CD4-positive, alpha-beta memory T cell (primary cell): ENCODE data around the gene KCNQ1OT1. TPM values are rescaled to one million over a fixed set of nuclear protein-coding genes. Genes with fewer than 3 reads are reported as not detected.

Source experiments
- CTCF ChIA-PET: fragments of 350-600 bp; sonication (Branson Sonifier 250); formaldehyde crosslinking; loops from one replicate; lab custom pipeline; 2021; ENCODE audit warnings: inconsistent platforms; ENCODE audit not compliant: partially characterized antibody; lab: Charles Lee
- POLR2A ChIA-PET: fragments of 350-600 bp; sonication (Branson Sonifier 250); formaldehyde crosslinking; loops from one replicate; lab custom pipeline; 2021; ENCODE audit not compliant: partially characterized antibody; lab: Charles Lee
- DNase-seq, 5 donors: peaks; one replicate each; pipeline versions ENCODE4 v3.0.0 to v3.0.0-alpha.2; 2020 to 2022; ENCODE audit warnings: mixed read lengths in 1 of 5
- H3K27ac ChIP-seq: one replicate; pipeline ENCODE4 v1.7.0; 2013; ENCODE audit warnings: low read depth, low read length
- H3K27me3 ChIP-seq: 2 replicates; pipeline ENCODE4 v1.7.0; 2013; ENCODE audit warnings: mild to moderate bottlenecking, low read length, moderate library complexity; ENCODE audit not compliant: insufficient read depth
- H3K36me3 ChIP-seq: 2 replicates; pipeline ENCODE4 v1.7.0; 2013; ENCODE audit warnings: mild to moderate bottlenecking, low read length, moderate library complexity; ENCODE audit not compliant: insufficient read depth
- H3K4me1 ChIP-seq: 2 replicates; pipeline ENCODE4 v1.7.0; 2013; ENCODE audit warnings: mild to moderate bottlenecking, low read length, moderate library complexity; ENCODE audit not compliant: insufficient read depth
- H3K4me3 ChIP-seq, 2 donors: one replicate each; pipeline ENCODE4 v1.7.0; 2013; ENCODE audit warnings: low read length in 2 of 2, mild to moderate bottlenecking in 1 of 2
- H3K9me3 ChIP-seq, 2 donors: one replicate each; pipeline ENCODE4 v1.7.0; 2013; ENCODE audit warnings: low read length in 2 of 2, control low read depth in 1 of 2; ENCODE audit not compliant: control insufficient read depth in 1 of 2
- H3K27ac Mint-ChIP-seq, 7 donors: one replicate each; pipeline ENCODE4 v1.8.0; 2020 to 2021; ENCODE audit warnings: mixed read lengths in 7 of 7, mild to moderate bottlenecking in 6 of 7, inconsistent platforms in 3 of 7, moderate library complexity in 3 of 7
- H3K27me3 Mint-ChIP-seq, 2 donors: one replicate each; pipeline ENCODE4 v1.8.0; 2020 to 2021; ENCODE audit warnings: mixed read lengths in 2 of 2
- H3K36me3 Mint-ChIP-seq, 2 donors: one replicate each; pipeline ENCODE4 v1.8.0; 2020 to 2021; ENCODE audit warnings: mixed read lengths in 2 of 2, inconsistent platforms in 1 of 2, mild to moderate bottlenecking in 1 of 2
- H3K4me1 Mint-ChIP-seq, 4 donors: one replicate each; pipeline ENCODE4 v1.8.0; 2020 to 2021; ENCODE audit warnings: mixed read lengths in 4 of 4, mild to moderate bottlenecking in 1 of 4
- H3K4me3 Mint-ChIP-seq, 8 donors: one replicate each; pipeline ENCODE4 v1.8.0; 2020 to 2021; ENCODE audit warnings: mixed read lengths in 8 of 8, mild to moderate bottlenecking in 7 of 8, moderate library complexity in 6 of 8, inconsistent platforms in 3 of 8
- H3K9me3 Mint-ChIP-seq, 8 donors: one replicate each; pipeline ENCODE4 v1.8.0; 2020 to 2021; ENCODE audit warnings: mixed read lengths in 8 of 8, mild to moderate bottlenecking in 5 of 8, inconsistent platforms in 3 of 8, moderate library complexity in 1 of 8
- intact Hi-C: fragments of 100-400 bp; cut with micrococcal nuclease; formaldehyde crosslinking; loops from one replicate; pipeline ENCODE4 v1.15.1; 2023
- polyA plus RNA-seq, 2 donors: library from polyadenylated mRNA; unstranded; fragments of 300-500 nt; fragmentation: Illumina TruSeq; gene quantifications; one replicate each; pipeline ENCODE4 v1.2.3, GENCODE V29; 2021
- total RNA-seq, 2 experiments: library from RNA; stranded (reverse); gene quantifications; one replicate each; pipeline ENCODE4 v1.2.3, GENCODE V29; 2021

The KCNQ1OT1 gene
- total and polyA plus RNA-seq, 4 experiments from 2014 or later: 0.03 to 0.38 (median 0.23) TPM

GRCh38 chr11:2579315-2580060, 120.3 kb downstream of the KCNQ1OT1 start:
- no peaks in the 10 kb centered on the region for H3K9me3 ChIP-seq
- DNase-seq: no peak
- Mint-ChIP-seq H3K4me3 (no peak overlapping the region), H3K4me1 (no peaks in the 10 kb centered on the region), H3K9me3 (no peaks in the 10 kb centered on the region), H3K27me3 (no peaks in the 10 kb centered on the region), H3K36me3 (peaks cover 0 to 2% of the 10 kb centered on the region in 2 donors), H3K27ac (peak overlapping the region in 1 of 7 donors; percentile 15)
- H3K36me3 ChIP-seq: no peaks in the 10 kb centered on the region
- CTCF ChIA-PET: no interaction called here
- intact Hi-C loops: no loop called here
- no peak overlapping the region for H3K4me3 ChIP-seq
- H3K4me1 ChIP-seq: no peaks in the 10 kb centered on the region
- POLR2A ChIA-PET: no interaction called here
- no peaks in the 10 kb centered on the region for H3K27me3 ChIP-seq
- no peak overlapping the region for H3K27ac ChIP-seq

- no peaks in the 10 kb centered on the region for H3K4me1 Mint-ChIP-seq
- H3K4me3 ChIP-seq: no peak overlapping the region
- H3K4me1 ChIP-seq: no peaks in the 10 kb centered on the region
- H3K9me3 Mint-ChIP-seq: no peaks in the 10 kb centered on the region
- peak overlapping the region in 1 of 7 donors; percentile 15 for H3K27ac Mint-ChIP-seq
- intact Hi-C loops: no loop called here
- ChIA-PET POLR2A (no interaction called here), CTCF (no interaction called here)
- H3K27me3 ChIP-seq: no peaks in the 10 kb centered on the region
- H3K27ac ChIP-seq: no peak overlapping the region
- no peaks in the 10 kb centered on the region for H3K27me3 Mint-ChIP-seq
- peaks cover 0 to 2% of the 10 kb centered on the region in 2 donors for H3K36me3 Mint-ChIP-seq
- DNase-seq: no peak
- H3K4me3 Mint-ChIP-seq: no peak overlapping the region
- H3K9me3 ChIP-seq: no peaks in the 10 kb centered on the region
- no peaks in the 10 kb centered on the region for H3K36me3 ChIP-seq
These were observed 120.9 kb downstream of the KCNQ1OT1 start for GRCh38 chr11:2578929-2579270.

DNA sequence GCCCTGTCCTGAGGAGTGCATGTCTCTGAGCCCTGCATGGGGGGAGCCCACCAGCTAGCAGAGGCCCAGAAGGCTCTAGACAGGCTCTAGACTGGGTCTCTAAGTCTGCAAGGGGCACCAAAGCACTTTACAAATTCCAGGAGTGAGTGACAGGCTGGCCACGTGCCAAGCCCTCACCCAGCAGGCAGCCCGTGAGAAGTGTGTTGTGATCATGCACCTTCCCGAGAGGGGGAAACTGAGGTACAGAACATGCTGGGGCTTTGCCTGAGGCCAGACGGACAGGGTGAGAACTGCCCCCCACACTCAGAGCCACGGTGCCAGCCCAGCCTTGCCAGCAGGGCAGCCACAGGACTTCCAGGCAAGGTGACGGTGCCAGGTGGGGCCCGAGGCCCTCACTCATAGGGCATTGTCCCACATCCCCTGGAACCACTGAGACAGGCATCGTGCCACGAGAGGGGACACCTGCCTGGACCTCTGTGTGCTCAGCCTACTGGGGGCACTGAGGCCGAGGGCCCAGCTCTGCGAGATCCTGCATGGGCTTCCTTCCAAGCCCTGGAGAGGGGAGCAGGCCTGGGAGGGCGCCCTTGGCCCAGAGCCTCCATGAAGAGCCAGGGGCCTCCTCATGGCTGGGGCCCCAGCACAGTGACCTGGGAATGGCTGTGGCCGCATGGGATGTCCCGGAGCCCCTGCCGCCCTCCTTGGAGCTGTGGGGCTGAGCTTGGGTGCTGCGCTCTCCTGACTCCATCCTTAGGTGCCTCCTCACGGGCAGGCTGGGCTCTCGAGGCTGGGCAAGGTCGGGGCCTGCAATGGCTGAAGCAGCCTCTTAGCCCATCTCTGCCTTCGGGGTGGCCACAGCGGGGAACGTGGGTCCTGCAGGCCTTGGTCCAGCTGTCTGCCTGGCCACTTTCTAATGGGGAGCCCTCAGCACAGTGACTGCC, 121.5 kb downstream of the KCNQ1OT1 start:
- Mint-ChIP-seq H3K27me3 (no peaks in the 10 kb centered on the region), H3K4me3 (no peak overlapping the region), H3K4me1 (no peaks in the 10 kb centered on the region), H3K27ac (peak overlapping the region in 2 of 7 donors; percentile 42 to 75), H3K36me3 (peaks cover 0 to 2% of the 10 kb centered on the region in 2 donors), H3K9me3 (no peaks in the 10 kb centered on the region)
- Histone ChIP-seq H3K4me3 (no peak overlapping the region), H3K27me3 (no peaks in the 10 kb centered on the region), H3K9me3 (no peaks in the 10 kb centered on the region), H3K4me1 (no peaks in the 10 kb centered on the region), H3K36me3 (no peaks in the 10 kb centered on the region), H3K27ac (no peak overlapping the region)
- intact Hi-C loops: no loop called here
- CTCF ChIA-PET: no interaction called here
- peak in 1 of 5 donors; percentile 25 for DNase-seq
- POLR2A ChIA-PET: no interaction called here

DNA sequence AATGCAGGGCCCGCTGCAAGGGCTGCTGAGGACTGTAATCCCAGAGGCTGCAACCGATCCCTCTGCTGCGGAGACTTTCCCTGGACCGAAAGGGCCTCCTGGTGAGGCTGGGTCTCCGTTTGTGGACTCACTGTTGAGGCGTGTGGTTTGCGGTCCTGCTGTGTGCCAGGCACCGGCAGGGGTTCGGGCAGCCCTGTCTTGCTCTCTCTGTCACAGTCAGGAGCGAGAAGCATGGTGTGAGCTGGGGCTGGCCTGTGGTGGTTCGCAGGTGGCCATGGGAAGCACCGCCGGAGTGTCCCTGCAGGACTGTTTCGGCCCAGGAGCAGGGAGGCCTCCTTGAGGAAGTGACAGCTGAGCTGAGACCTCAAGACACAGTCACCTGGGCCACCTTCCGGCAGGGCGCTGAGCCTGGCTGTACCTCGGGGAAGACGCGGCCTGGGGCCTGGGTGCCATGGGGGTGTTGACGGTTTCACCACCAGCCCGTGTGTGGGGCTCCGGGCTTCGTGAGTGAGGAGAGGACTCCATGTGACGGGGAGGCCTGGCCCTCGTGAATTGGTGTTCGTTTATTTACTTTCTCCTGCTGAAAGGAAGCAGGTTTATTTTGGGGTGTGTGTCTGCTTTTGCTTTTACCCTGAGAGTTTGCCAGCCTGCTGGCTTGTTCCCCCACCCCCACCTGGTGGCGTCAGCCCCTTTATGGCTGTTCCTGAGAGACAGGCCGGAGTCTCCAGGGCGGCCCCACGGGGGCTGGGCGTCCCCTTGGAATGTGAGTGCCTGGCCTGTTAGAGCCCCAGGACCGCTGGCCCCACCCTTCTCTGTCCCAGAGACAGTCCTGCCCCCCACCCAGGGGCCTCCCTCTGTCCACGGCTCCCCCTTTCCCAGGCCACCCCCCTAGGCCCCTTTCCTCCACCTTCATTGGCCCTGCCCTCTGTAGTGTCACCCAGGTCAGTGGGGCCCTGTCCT, 122.5 kb downstream of the KCNQ1OT1 start:
- Mint-ChIP-seq H3K4me3 (no peak overlapping the region), H3K9me3 (no peaks in the 10 kb centered on the region), H3K36me3 (peaks cover 0 to 4% of the 10 kb centered on the region in 2 donors), H3K4me1 (no peaks in the 10 kb centered on the region), H3K27me3 (no peaks in the 10 kb centered on the region), H3K27ac (peak overlapping the region in 2 of 7 donors; percentile 42 to 75)
- CTCF ChIA-PET: no interaction called here
- H3K4me3 ChIP-seq: no peak overlapping the region
- DNase-seq: peak in 1 of 5 donors; percentile 27
- no peak overlapping the region for H3K27ac ChIP-seq
- no peaks in the 10 kb centered on the region for H3K27me3 ChIP-seq
- POLR2A ChIA-PET: no interaction called here
- H3K9me3 ChIP-seq: no peaks in the 10 kb centered on the region
- no peaks in the 10 kb centered on the region for H3K4me1 ChIP-seq
- intact Hi-C loops: no loop called here
- H3K36me3 ChIP-seq: no peaks in the 10 kb centered on the region

DNA sequence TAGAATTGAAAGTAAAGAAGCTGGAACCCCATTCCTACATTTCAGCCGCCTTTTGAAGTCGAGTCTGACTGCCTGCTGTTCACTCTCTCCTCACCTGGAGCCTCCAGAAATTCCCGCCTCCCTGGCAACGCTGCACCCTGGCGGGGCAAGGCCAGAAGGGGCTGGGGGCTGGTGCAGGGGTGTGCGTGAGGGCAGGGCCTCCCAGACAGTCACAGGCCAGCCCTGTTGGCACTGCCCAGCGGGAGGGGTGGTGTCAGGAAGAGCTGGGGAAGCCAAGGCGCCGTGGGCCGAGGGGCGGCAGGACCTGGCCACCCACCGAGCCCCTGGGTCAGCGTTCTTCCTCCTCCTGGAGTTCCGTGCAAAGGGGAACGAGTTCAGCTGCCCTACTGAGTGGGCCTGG, 123.2 kb downstream of the KCNQ1OT1 start:
- Histone ChIP-seq H3K27me3 (no peaks in the 10 kb centered on the region), H3K4me3 (no peak overlapping the region), H3K36me3 (no peaks in the 10 kb centered on the region), H3K27ac (no peak overlapping the region), H3K9me3 (no peaks in the 10 kb centered on the region), H3K4me1 (no peaks in the 10 kb centered on the region)
- Mint-ChIP-seq H3K4me3 (no peak overlapping the region), H3K4me1 (no peaks in the 10 kb centered on the region), H3K36me3 (peaks cover 0 to 4% of the 10 kb centered on the region in 2 donors), H3K27me3 (no peaks in the 10 kb centered on the region), H3K27ac (no peak overlapping the region), H3K9me3 (no peaks in the 10 kb centered on the region)
- intact Hi-C loops: no loop called here
- POLR2A ChIA-PET: no interaction called here
- CTCF ChIA-PET: no interaction called here
- no peak for DNase-seq

- peak in 1 of 5 donors; percentile 31 for DNase-seq
- no peaks in the 10 kb centered on the region for H3K27me3 Mint-ChIP-seq
- H3K27me3 ChIP-seq: no peaks in the 10 kb centered on the region
- H3K36me3 Mint-ChIP-seq: peaks cover 0 to 4% of the 10 kb centered on the region in 2 donors
- no peaks in the 10 kb centered on the region for H3K9me3 Mint-ChIP-seq
- no peak overlapping the region for H3K4me3 Mint-ChIP-seq
- no peaks in the 10 kb centered on the region for H3K36me3 ChIP-seq
- H3K27ac ChIP-seq: no peak overlapping the region
- H3K9me3 ChIP-seq: no peaks in the 10 kb centered on the region
- CTCF ChIA-PET: no interaction called here
- intact Hi-C loops: no loop called here
- H3K4me3 ChIP-seq: no peak overlapping the region
- POLR2A ChIA-PET: no interaction called here
- no peak overlapping the region for H3K27ac Mint-ChIP-seq
- no peaks in the 10 kb centered on the region for H3K4me1 ChIP-seq
- H3K4me1 Mint-ChIP-seq: no peaks in the 10 kb centered on the region
These were observed 123.7 kb downstream of the KCNQ1OT1 start for GRCh38 chr11:2576111-2576510.
